HepG2 (cell line): ENCODE results near the gene TOP2A. TPM values are rescaled to one million over a fixed set of nuclear protein-coding genes. Genes with fewer than 3 reads are reported as not detected.

ENCODE experiments used
- AKAP8 ChIP-seq: sonication (generic); formaldehyde crosslinking; IDR thresholded peaks from 2 replicates; pipeline ENCODE4 v1.5.1; 2020; ENCODE audit warnings: mild to moderate bottlenecking, missing genetic modification reagents
- ATM ChIP-seq: fragments of 450-650 bp; IDR thresholded peaks from 2 replicates; pipeline ENCODE4 v1.7.1; 2017; ENCODE audit warnings: mild to moderate bottlenecking, borderline replicate concordance
- DDIT3 ChIP-seq: sonication (generic); formaldehyde crosslinking; IDR thresholded peaks from 2 replicates; pipeline ENCODE4 v1.4.0; 2020; ENCODE audit warnings: mild to moderate bottlenecking, missing genetic modification reagents
- ETV6 ChIP-seq: sonication (generic); formaldehyde crosslinking; conservative IDR thresholded peaks from 2 replicates; pipeline ENCODE4 v1.4.0; 2020; ENCODE audit warnings: missing genetic modification reagents
- FLYWCH1 ChIP-seq: sonication (generic); formaldehyde crosslinking; IDR thresholded peaks from 2 replicates; pipeline ENCODE4 v1.8.1; 2023; ENCODE audit warnings: mild to moderate bottlenecking, missing genetic modification reagents
- HNF4G ChIP-seq, 2 experiments: sonication (generic) in 1 of 2; formaldehyde crosslinking in 1 of 2; IDR thresholded peaks; 2 replicates each; pipeline versions ENCODE4 v1.4.0 to v1.6.1; 2011 to 2020; ENCODE audit warnings: borderline replicate concordance in 2 of 2, low read depth in 2 of 2, mild to moderate bottlenecking in 2 of 2, low read length in 1 of 2, missing genetic modification reagents in 1 of 2, moderate library complexity in 1 of 2
- IRF2 ChIP-seq: IDR thresholded peaks from 2 replicates; pipeline ENCODE4 v1.6.1; 2018; ENCODE audit warnings: missing genetic modification reagents, missing compliant biosample characterization
- MED1 ChIP-seq: sonication (generic); formaldehyde crosslinking; IDR thresholded peaks from 2 replicates; pipeline ENCODE4 v1.4.0; 2020; ENCODE audit warnings: missing genetic modification reagents
- PRDM15 ChIP-seq: sonication (generic); formaldehyde crosslinking; IDR thresholded peaks from 2 replicates; pipeline ENCODE4 v1.4.0; 2020; ENCODE audit warnings: missing genetic modification reagents
- RXRA ChIP-seq: sonication (generic); formaldehyde crosslinking; IDR thresholded peaks from 2 replicates; pipeline ENCODE4 v1.5.1; 2020; ENCODE audit warnings: missing genetic modification reagents
- SAFB2 ChIP-seq: sonication (generic); formaldehyde crosslinking; IDR thresholded peaks from 2 replicates; pipeline ENCODE4 v1.5.1; 2020; ENCODE audit warnings: missing genetic modification reagents, low read depth, mild to moderate bottlenecking, borderline replicate concordance
- SMARCC2 ChIP-seq: fragments of 450-650 bp; IDR thresholded peaks from 2 replicates; pipeline ENCODE4 v1.6.1; 2017; ENCODE audit warnings: antibody characterized with exemption, mild to moderate bottlenecking
- SOX5 ChIP-seq: IDR thresholded peaks from 2 replicates; pipeline ENCODE4 v1.6.1; 2016; ENCODE audit warnings: borderline replicate concordance
- TAF15 ChIP-seq: fragments of 200-400 bp; formaldehyde crosslinking; IDR thresholded peaks from one replicate; pipeline ENCODE4 v1.6.1; 2018; ENCODE audit warnings: mild to moderate bottlenecking, low read depth, low read length; ENCODE audit not compliant: poor library complexity, severe bottlenecking
- ZBTB33 ChIP-seq: sonication (generic); formaldehyde crosslinking; IDR thresholded peaks from 2 replicates; pipeline ENCODE4 v1.4.0; 2020; ENCODE audit warnings: missing genetic modification reagents
- ZFP90 ChIP-seq: sonication (generic); formaldehyde crosslinking; IDR thresholded peaks from 2 replicates; pipeline ENCODE4 v1.8.0; 2022; ENCODE audit warnings: missing genetic modification reagents, mild to moderate bottlenecking, inconsistent platforms, borderline replicate concordance
- ZGPAT ChIP-seq: IDR thresholded peaks from 2 replicates; pipeline ENCODE4 v1.6.1; 2016; ENCODE audit warnings: mild to moderate bottlenecking
- ZNF17 ChIP-seq: sonication (generic); formaldehyde crosslinking; IDR thresholded peaks from 2 replicates; pipeline ENCODE4 v1.5.0; 2020; ENCODE audit warnings: mild to moderate bottlenecking, missing genetic modification reagents
- ZNF547 ChIP-seq: sonication (generic); formaldehyde crosslinking; IDR thresholded peaks from 2 replicates; pipeline ENCODE4 v1.5.1; 2020; ENCODE audit warnings: mild to moderate bottlenecking, missing genetic modification reagents
- ZNF781 ChIP-seq: sonication (generic); formaldehyde crosslinking; IDR thresholded peaks from 2 replicates; pipeline ENCODE4 v1.5.1; 2020; ENCODE audit warnings: borderline replicate concordance, mild to moderate bottlenecking, missing genetic modification reagents; ENCODE audit errors: not compliant biosample characterization
- polyA plus RNA-seq, 8 experiments: library from polyadenylated mRNA; depleted of rRNA in 3 of 8; stranded (reverse) in 7 of 8; unstranded in 1 of 8; fragments of >200 nt; fragmentation: Illumina TruSeq in 4 of 8; extraction: Trizol in 4 of 8; gene quantifications; 2 replicates each; pipeline versions ENCODE4 v1.2.1 to v1.2.3, GENCODE V29; 2011 to 2016; ENCODE audit warnings: low read depth in 4 of 8, missing spikeins in 1 of 8, mixed read lengths in 1 of 8; ENCODE audit not compliant: insufficient read depth in 1 of 8
- total RNA-seq, 5 experiments: library from RNA; depleted of rRNA; stranded (reverse); fragments of >200 nt; fragmentation: Illumina TruSeq; extraction: Trizol; gene quantifications; 2 replicates each; pipeline ENCODE4 v1.2.3, GENCODE V29; 2016; ENCODE audit warnings: low read depth in 1 of 5
- TF ChIP-seq, protein P1 (sequence below): sonication (generic); formaldehyde crosslinking; IDR thresholded peaks from 2 replicates; pipeline ENCODE4 v1.5.0; 2020; ENCODE audit warnings: mild to moderate bottlenecking, missing genetic modification reagents, moderate library complexity

Gene TOP2A
- total and polyA plus RNA-seq, 2 of the 13 experiments (the other 11 are each of a cell fraction or from before 2014, with no cell fraction given), result 108 to 327 TPM

DNA sequence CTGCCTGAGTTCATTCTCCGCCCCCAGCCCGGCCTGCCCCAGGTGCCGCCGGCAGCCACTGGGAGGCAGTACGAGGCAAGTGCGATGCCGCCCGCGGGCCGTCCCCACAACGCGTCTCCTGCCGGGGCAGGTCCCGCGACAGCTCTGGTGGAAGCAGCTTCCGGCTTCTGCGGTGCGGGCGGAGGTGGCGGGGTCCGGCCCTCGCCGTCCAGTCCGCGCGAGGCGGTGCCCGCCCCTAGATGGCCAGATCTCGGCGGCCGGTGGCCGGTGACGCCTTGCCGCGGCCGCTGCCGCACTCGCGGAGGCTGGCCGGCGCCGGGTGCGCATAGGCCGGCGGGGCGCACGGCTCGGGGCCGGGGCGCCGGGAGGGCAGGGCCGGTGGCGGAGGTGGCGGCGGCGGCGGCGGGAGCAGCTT, 55.0 kb downstream of the TOP2A start (continued):
- TF ChIP-seq TAF15, result peak; percentile 42
- TF ChIP-seq ZNF17, result no peak
- 0 out of 2 replicates have a peak, but pooled peaks have one; percentile 90 for TF ChIP-seq ZNF547 (CRISPR knock-in tag)
- TF ChIP-seq SMARCC2, result no peak
- TF ChIP-seq ETV6 (CRISPR knock-in tag), result no peak
- peak; percentile 73; the same call in 1 of the 2 replicates for TF ChIP-seq ZBTB33
- no peak for TF ChIP-seq SAFB2 (CRISPR knock-in tag)
- TF ChIP-seq PRDM15, result peak; percentile 64; the same call in 1 of the 2 replicates
- no peak for TF ChIP-seq ZNF781
- TF ChIP-seq, protein P1, sequence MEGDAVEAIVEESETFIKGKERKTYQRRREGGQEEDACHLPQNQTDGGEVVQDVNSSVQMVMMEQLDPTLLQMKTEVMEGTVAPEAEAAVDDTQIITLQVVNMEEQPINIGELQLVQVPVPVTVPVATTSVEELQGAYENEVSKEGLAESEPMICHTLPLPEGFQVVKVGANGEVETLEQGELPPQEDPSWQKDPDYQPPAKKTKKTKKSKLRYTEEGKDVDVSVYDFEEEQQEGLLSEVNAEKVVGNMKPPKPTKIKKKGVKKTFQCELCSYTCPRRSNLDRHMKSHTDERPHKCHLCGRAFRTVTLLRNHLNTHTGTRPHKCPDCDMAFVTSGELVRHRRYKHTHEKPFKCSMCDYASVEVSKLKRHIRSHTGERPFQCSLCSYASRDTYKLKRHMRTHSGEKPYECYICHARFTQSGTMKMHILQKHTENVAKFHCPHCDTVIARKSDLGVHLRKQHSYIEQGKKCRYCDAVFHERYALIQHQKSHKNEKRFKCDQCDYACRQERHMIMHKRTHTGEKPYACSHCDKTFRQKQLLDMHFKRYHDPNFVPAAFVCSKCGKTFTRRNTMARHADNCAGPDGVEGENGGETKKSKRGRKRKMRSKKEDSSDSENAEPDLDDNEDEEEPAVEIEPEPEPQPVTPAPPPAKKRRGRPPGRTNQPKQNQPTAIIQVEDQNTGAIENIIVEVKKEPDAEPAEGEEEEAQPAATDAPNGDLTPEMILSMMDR (CRISPR knock-in tag), result peak; percentile 97
- TF ChIP-seq ZFP90 (CRISPR knock-in tag), result peak; percentile 88; the same call in 1 of the 2 replicates
- TF ChIP-seq ZGPAT (CRISPR knock-in tag), result peak; percentile 98
- TF ChIP-seq AKAP8 (CRISPR knock-in tag), result peak; percentile 48; the same call in 1 of the 2 replicates
- no peak for TF ChIP-seq ATM
- peak; percentile 60; the same call in 1 of the 2 replicates for TF ChIP-seq SOX5
- TF ChIP-seq MED1 (CRISPR knock-in tag), result peak; percentile 66
- peak; percentile 18; the same call in 1 of the 2 replicates for TF ChIP-seq FLYWCH1 (CRISPR knock-in tag)
- TF ChIP-seq RXRA (CRISPR knock-in tag), result peak; percentile 35
- TF ChIP-seq IRF2 (CRISPR knock-in tag), result peak; percentile 93
- no peak for TF ChIP-seq HNF4G (IDR thresholded peaks at IDR 0.05; ENCODE audit: borderline replicate concordance, low read depth, low read length)
- TF ChIP-seq HNF4G (CRISPR knock-in tag; IDR thresholded peaks at IDR 0.05; ENCODE audit: borderline replicate concordance, low read depth), result peak; percentile 55; the same call in 1 of the 2 replicates
- TF ChIP-seq DDIT3 (CRISPR knock-in tag), result no peak
